OCI-LY3 (cell line): ENCODE results near the gene XRN1.
"Not testable (repeated sequence)": the region's sequence is repeated elsewhere in the genome, so short reads cannot be mapped to it uniquely, and the experiment has no call there.

Source experiments
- H2AFZ ChIP-seq: fragments of 200-600, 300-600 bp; shearing (Covaris generic); 2 replicates; pipeline ENCODE4 v1.6.0; 2014; ENCODE audit warnings: antibody characterized with exemption, low read depth, low read length
- H3K27ac ChIP-seq: fragments of 200-600, 300-600 bp; sonication (generic); 2 replicates; pipeline ENCODE4 v1.5.1; 2014; ENCODE audit warnings: mild to moderate bottlenecking, low read length, moderate library complexity, mixed read lengths
- H3K27me3 ChIP-seq: fragments of 200-600, 300-600 bp; sonication (generic); 2 replicates; pipeline ENCODE4 v1.6.1; 2014; ENCODE audit warnings: low read depth, low read length, mixed read lengths
- H3K36me3 ChIP-seq: fragments of 200-600, 300-600 bp; sonication (generic); replicated peaks from 2 replicates; pipeline ENCODE3; 2014; ENCODE audit warnings: low read depth, low read length, mixed read lengths
- H3K4me1 ChIP-seq: fragments of 300-600, 200-600 bp; sonication (generic); 2 replicates; pipeline ENCODE4 v1.6.1; 2014; ENCODE audit warnings: low read length, mixed read lengths
- H3K4me2 ChIP-seq: fragments of 200-600, 300-600 bp; sonication (generic); 2 replicates; pipeline ENCODE4 v1.6.1; 2014; ENCODE audit warnings: low read length, mixed read lengths
- H3K4me3 ChIP-seq: fragments of 300-600, 200-600 bp; sonication (generic); 2 replicates; pipeline ENCODE4 v1.5.1; 2014; ENCODE audit warnings: antibody characterized with exemption, mild to moderate bottlenecking, low read length, moderate library complexity
- H3K79me2 ChIP-seq: fragments of 300-600, 200-600 bp; shearing (Covaris generic); 2 replicates; pipeline ENCODE4 v1.6.1; 2014; ENCODE audit warnings: mild to moderate bottlenecking, low read length, mixed read lengths
- H3K9ac ChIP-seq: fragments of 300-600, 200-600 bp; shearing (Covaris generic); 2 replicates; pipeline ENCODE4 v1.6.0; 2014; ENCODE audit warnings: mild to moderate bottlenecking, low read length, moderate library complexity
- H3K9me3 ChIP-seq: fragments of 200-600, 300-600 bp; shearing (Covaris generic); 2 replicates; pipeline ENCODE4 v1.6.1; 2014; ENCODE audit warnings: low read length, mixed read lengths; ENCODE audit not compliant: insufficient read depth
- H4K20me1 ChIP-seq: fragments of 200-600, 300-600 bp; sonication (generic); 2 replicates; pipeline ENCODE4 v1.6.1; 2016; ENCODE audit warnings: low read length, mixed read lengths; ENCODE audit not compliant: insufficient read depth
- CTCF ChIP-seq: fragments of 200-600, 300-600 bp; sonication (generic); IDR thresholded peaks from 2 replicates; pipeline ENCODE4 v1.5.1; 2014; ENCODE audit warnings: antibody characterized with exemption, low read length, low read depth
- EZH2phosphoT487 ChIP-seq: fragments of 200-600 bp; shearing (Covaris generic); IDR thresholded peaks from 2 replicates; pipeline ENCODE4 v1.6.1; 2018; ENCODE audit warnings: antibody characterized with exemption, mixed run types, low read depth

Gene XRN1

GRCh38 chr3:142424754-142425153 lies 23.1 kb downstream of the XRN1 start:
- Histone ChIP-seq H3K9ac (no peak overlapping the region), H3K4me3 (no peak overlapping the region), H3K79me2 (no peaks in the 10 kb centered on the region; the same call in none of the 2 replicates), H2AFZ (no peak overlapping the region), H3K4me2 (no peak overlapping the region), H3K27ac (no peak overlapping the region), H3K36me3 (peaks cover 25% of the 10 kb centered on the region), H4K20me1 (peaks cover 5% of the 10 kb centered on the region; the same call in 1 of the 2 replicates), H3K4me1 (0 out of 2 replicates have a peak, but pooled peaks cover 3% of the 10 kb centered on the region), H3K27me3 (no peaks in the 10 kb centered on the region), H3K9me3 (no peaks in the 10 kb centered on the region)
- TF ChIP-seq EZH2phosphoT487: no peak
- no peak for TF ChIP-seq CTCF

GRCh38 chr3:142418926-142419592 lies 28.8 kb downstream of the XRN1 start:
- Histone ChIP-seq H3K4me2 (no peak overlapping the region), H3K4me3 (no peak overlapping the region), H2AFZ (no peak overlapping the region), H3K27me3 (no peaks in the 10 kb centered on the region), H3K27ac (no peak overlapping the region), H3K9me3 (no peaks in the 10 kb centered on the region), H3K79me2 (no peaks in the 10 kb centered on the region), H3K36me3 (peaks cover 32% of the 10 kb centered on the region), H3K4me1 (no peaks in the 10 kb centered on the region), H3K9ac (no peak overlapping the region), H4K20me1 (no peaks in the 10 kb centered on the region)
- TF ChIP-seq EZH2phosphoT487 (no peak), CTCF (no peak)

GRCh38 chr3:142417302-142417701 lies 30.5 kb downstream of the XRN1 start:
- no peaks in the 10 kb centered on the region for H4K20me1 ChIP-seq
- no peak for TF ChIP-seq EZH2phosphoT487
- no peak for TF ChIP-seq CTCF
- H3K36me3 ChIP-seq: peaks cover 26% of the 10 kb centered on the region

GRCh38 chr3:142400537-142400936 lies 47.3 kb downstream of the XRN1 start:
- H2AFZ ChIP-seq, H3K79me2 ChIP-seq, H3K4me2 ChIP-seq, H3K9ac ChIP-seq, H3K4me1 ChIP-seq, H3K27ac ChIP-seq, H3K9me3 ChIP-seq, H3K4me3 ChIP-seq, H4K20me1 ChIP-seq, H3K27me3 ChIP-seq: not testable (repeated sequence)
- peaks cover 31% of the 10 kb centered on the region for H3K36me3 ChIP-seq

More at GRCh38 chr3:142417302-142417701, 30.5 kb downstream of the XRN1 start:
- Histone ChIP-seq H3K4me2 (no peak overlapping the region), H3K9ac (no peak overlapping the region), H3K9me3 (no peaks in the 10 kb centered on the region), H3K4me3 (no peak overlapping the region), H3K27me3 (no peaks in the 10 kb centered on the region), H3K27ac (no peak overlapping the region), H2AFZ (no peak overlapping the region), H3K79me2 (no peaks in the 10 kb centered on the region), H3K4me1 (no peaks in the 10 kb centered on the region)
